NCI-H774 (cell line): ENCODE measurements around the gene SRPX.

Experiments
- DNase-seq: peaks from one replicate; lab custom pipeline; 2025; lab: John Stamatoyannopoulos, UW

The SRPX gene

GRCh38 chrX:38211891-38212635 is 8.6 kb downstream of the SRPX start:
- DNase-seq = no peak

- DNase-seq = no peak
These were observed 14.1 kb downstream of the SRPX start for GRCh38 chrX:38206542-38206941.

GRCh38 chrX:38206036-38206435 is 14.6 kb downstream of the SRPX start:
- no peak for DNase-seq

- DNase-seq = no peak
These were observed 15.6 kb downstream of the SRPX start for GRCh38 chrX:38205039-38205438.

- no peak for DNase-seq
These were observed 28.5 kb downstream of the SRPX start for GRCh38 chrX:38192007-38192810.

- no peak for DNase-seq
These were observed 31.0 kb downstream of the SRPX start for GRCh38 chrX:38189431-38190250.

- no peak for DNase-seq
These were observed 37.1 kb downstream of the SRPX start for GRCh38 chrX:38183596-38183995.

- DNase-seq = no peak
These were observed 39.3 kb downstream of the SRPX start for GRCh38 chrX:38181357-38181756.

GRCh38 chrX:38178396-38178795 is 42.3 kb downstream of the SRPX start:
- DNase-seq = no peak

- no peak for DNase-seq
These were observed 45.5 kb downstream of the SRPX start for GRCh38 chrX:38175139-38175538.

GRCh38 chrX:38172596-38172995 is 48.1 kb downstream of the SRPX start:
- no peak for DNase-seq

- DNase-seq = no peak
These were observed 50.1 kb downstream of the SRPX start for GRCh38 chrX:38170556-38170955.

- no peak for DNase-seq
These were observed 54.1 kb downstream of the SRPX start for GRCh38 chrX:38166478-38167083.

- no peak for DNase-seq
These were observed 55.6 kb downstream of the SRPX start for GRCh38 chrX:38165023-38165422.

GRCh38 chrX:38163193-38163592 is 57.5 kb downstream of the SRPX start:
- no peak for DNase-seq

GRCh38 chrX:38156838-38157237 is 63.8 kb downstream of the SRPX start:
- DNase-seq = no peak

- no peak for DNase-seq
These were observed 65.9 kb downstream of the SRPX start for GRCh38 chrX:38154818-38155217.

GRCh38 chrX:38154340-38154739 is 66.3 kb downstream of the SRPX start:
- no peak for DNase-seq

- no peak for DNase-seq
These were observed 69.2 kb downstream of the SRPX start for GRCh38 chrX:38151441-38151840.

GRCh38 chrX:38150993-38151392 is 69.7 kb downstream of the SRPX start:
- DNase-seq = no peak

- no peak for DNase-seq
These were observed 71.7 kb downstream of the SRPX start for GRCh38 chrX:38149016-38149415.

GRCh38 chrX:38142610-38143009 is 78.1 kb downstream of the SRPX start:
- DNase-seq = no peak
